Activated CD8-positive, alpha-beta T cell treated with anti-CD3 and anti-CD28 coated beads, Interleukin-2, amount 10 ng/mL, durations not matched to agents 7 days and 5 days (primary cell): ENCODE results near the gene DNAL4. TPM values are rescaled to one million over a fixed set of nuclear protein-coding genes. Genes with fewer than 3 reads are reported as not detected.

Experiments used
- ATAC-seq: fragments of 150-1000 bp; cut with Tn5 transposase; one replicate; pipeline ENCODE4 v1.10.0; 2021; ENCODE audit warnings: moderate library complexity
- CTCF ChIA-PET: fragments of 350-600 bp; sonication (Branson Sonifier 250); formaldehyde crosslinking; loops from one replicate; lab custom pipeline; 2021; ENCODE audit warnings: antibody characterized with exemption; lab: Charles Lee
- POLR2A ChIA-PET: fragments of 350-600 bp; sonication (Branson Sonifier 250); formaldehyde crosslinking; loops from one replicate; lab custom pipeline; 2021; ENCODE audit warnings: antibody characterized with exemption; lab: Charles Lee
- DNase-seq: peaks from one replicate; pipeline ENCODE4 v3.0.0-alpha.2; 2020
- H3K27ac Mint-ChIP-seq: one replicate; pipeline ENCODE4 v1.8.0; 2021; ENCODE audit warnings: mild to moderate bottlenecking, mixed read lengths
- H3K27me3 Mint-ChIP-seq: one replicate; pipeline ENCODE4 v1.8.0; 2021; ENCODE audit warnings: low read depth, mixed read lengths
- H3K36me3 Mint-ChIP-seq: one replicate; pipeline ENCODE4 v1.8.0; 2021; ENCODE audit warnings: low read depth, mixed read lengths
- H3K4me1 Mint-ChIP-seq: one replicate; pipeline ENCODE4 v1.8.0; 2021; ENCODE audit warnings: low read depth, mixed read lengths
- H3K4me3 Mint-ChIP-seq: one replicate; pipeline ENCODE4 v1.8.0; 2021; ENCODE audit warnings: mild to moderate bottlenecking, mixed read lengths
- H3K9me3 Mint-ChIP-seq: one replicate; pipeline ENCODE4 v1.8.0; 2022; ENCODE audit warnings: mixed read lengths; ENCODE audit not compliant: insufficient read depth
- total RNA-seq, 2 experiments: library from RNA; stranded (reverse); gene quantifications; one replicate each; pipeline ENCODE4 v1.2.3, GENCODE V29; 2021

The DNAL4 gene
- total RNA-seq, 2 experiments from 2014 or later, result 8.0 to 8.6 TPM

- no peak for ATAC-seq
- CTCF ChIA-PET, result interaction anchor here (1.5 to 5.4 kb wide), 4 partner anchors 12 to 30 kb away, joined by 3 to 57 read pairs (median 4); no protein-coding TSS in a partner anchor
- Mint-ChIP-seq H3K27ac (peak overlapping the region; percentile 85), H3K36me3 (peaks cover 80% of the 10 kb centered on the region), H3K27me3 (no peaks in the 10 kb centered on the region), H3K4me3 (no peak overlapping the region), H3K9me3 (no peaks in the 10 kb centered on the region), H3K4me1 (peaks cover 59% of the 10 kb centered on the region)
- POLR2A ChIA-PET, result interaction anchor here (1.0 to 16.4 kb wide), 7 partner anchors 7 to 38 kb away, joined by 3 to 307 read pairs (median 12); partner anchors contain the start of genes GTPBP1 and SUN2
- DNase-seq, result no peak
These were observed 58.3 kb downstream of the DNAL4 start for GRCh38 chr22:38735465-38736256.

GRCh38 chr22:38735126-38735464 lies 58.8 kb downstream of the DNAL4 start:
- no peak for DNase-seq
- no peak for ATAC-seq
- Mint-ChIP-seq H3K9me3 (no peaks in the 10 kb centered on the region), H3K36me3 (peaks cover 81% of the 10 kb centered on the region), H3K27me3 (no peaks in the 10 kb centered on the region), H3K4me3 (no peak overlapping the region), H3K27ac (peak overlapping the region; percentile 85), H3K4me1 (peaks cover 57% of the 10 kb centered on the region)
- POLR2A ChIA-PET, result interaction anchor here (1.0 to 16.4 kb wide), 7 partner anchors 8 to 37 kb away, joined by 3 to 307 read pairs (median 12); partner anchors contain the start of genes GTPBP1 and SUN2
- CTCF ChIA-PET, result interaction anchor here (0.6 to 5.4 kb wide), 7 partner anchors 12 to 459 kb away, joined by 3 to 57 read pairs (median 5); no protein-coding TSS in a partner anchor

GRCh38 chr22:38734421-38735100 lies 59.4 kb downstream of the DNAL4 start:
- ChIA-PET CTCF (interaction anchor here (0.6 to 5.4 kb wide), 14 partner anchors 8 to 458 kb away, joined by 3 to 57 read pairs (median 8); partner anchors contain the start of genes GTPBP1 and NPTXR), POLR2A (interaction anchor here (1.0 to 16.4 kb wide), 6 partner anchors 9 to 28 kb away, joined by 4 to 307 read pairs (median 18); partner anchors contain the start of genes GTPBP1 and SUN2)
- Mint-ChIP-seq H3K27ac (peak overlapping the region; percentile 85), H3K4me1 (peaks cover 52% of the 10 kb centered on the region), H3K27me3 (no peaks in the 10 kb centered on the region), H3K36me3 (peaks cover 79% of the 10 kb centered on the region), H3K9me3 (no peaks in the 10 kb centered on the region), H3K4me3 (no peak overlapping the region)
- no peak for DNase-seq
- ATAC-seq, result no peak

- Mint-ChIP-seq H3K4me1 (peaks cover 47% of the 10 kb centered on the region), H3K36me3 (peaks cover 77% of the 10 kb centered on the region), H3K9me3 (no peaks in the 10 kb centered on the region), H3K27me3 (no peaks in the 10 kb centered on the region), H3K27ac (peak overlapping the region; percentile 85), H3K4me3 (no peak overlapping the region)
- no peak for DNase-seq
- ATAC-seq, result no peak
- ChIA-PET POLR2A (interaction anchor here (0.9 to 16.4 kb wide), 7 partner anchors 9 to 35 kb away, joined by 3 to 307 read pairs (median 12); partner anchors contain the start of genes GTPBP1 and SUN2), CTCF (interaction anchor here (0.9 to 5.4 kb wide), 15 partner anchors 9 to 120 kb away, joined by 3 to 57 read pairs (median 5); partner anchors contain the start of genes GTPBP1 and NPTXR)
These were observed 60.1 kb downstream of the DNAL4 start for GRCh38 chr22:38733724-38734381.

- Mint-ChIP-seq H3K27ac (peak overlapping the region; percentile 85), H3K36me3 (peaks cover 77% of the 10 kb centered on the region), H3K27me3 (no peaks in the 10 kb centered on the region), H3K9me3 (no peaks in the 10 kb centered on the region), H3K4me1 (peaks cover 45% of the 10 kb centered on the region), H3K4me3 (peak overlapping the region; percentile 18)
- CTCF ChIA-PET, result interaction anchor here (0.6 to 5.4 kb wide), 13 partner anchors 9 to 120 kb away, joined by 3 to 57 read pairs (median 10); partner anchors contain the start of genes GTPBP1 and NPTXR
- POLR2A ChIA-PET, result interaction anchor here (0.9 to 16.4 kb wide), 8 partner anchors 9 to 37 kb away, joined by 3 to 307 read pairs (median 6); partner anchors contain the start of gene SUN2
- DNase-seq (peak; percentile 74), ATAC-seq (peak; percentile 59)
These were observed 60.6 kb downstream of the DNAL4 start for GRCh38 chr22:38733329-38733723.

- Mint-ChIP-seq H3K4me1 (peaks cover 35% of the 10 kb centered on the region), H3K27ac (peak overlapping the region; percentile 85), H3K4me3 (peak overlapping the region; percentile 34), H3K36me3 (peaks cover 73% of the 10 kb centered on the region), H3K27me3 (no peaks in the 10 kb centered on the region), H3K9me3 (no peaks in the 10 kb centered on the region)
- POLR2A ChIA-PET, result interaction anchor here (1.0 to 16.4 kb wide), 8 partner anchors 8 to 51 kb away, joined by 3 to 307 read pairs (median 6); partner anchors contain the start of genes SUN2 and TOMM22
- ATAC-seq (no peak), DNase-seq (no peak)
- CTCF ChIA-PET, result interaction anchor here (0.6 to 5.4 kb wide), 11 partner anchors 9 to 271 kb away, joined by 3 to 57 read pairs (median 10); partner anchors contain the start of genes GTPBP1 and NPTXR
These were observed 61.6 kb downstream of the DNAL4 start for GRCh38 chr22:38732251-38732815.

GRCh38 chr22:38731703-38732161 lies 62.2 kb downstream of the DNAL4 start:
- POLR2A ChIA-PET, result interaction anchor here (1.0 to 16.4 kb wide), 7 partner anchors 8 to 50 kb away, joined by 3 to 307 read pairs (median 5); partner anchors contain the start of genes SUN2 and TOMM22
- H3K27ac Mint-ChIP-seq, result peak overlapping the region; percentile 85
- H3K9me3 Mint-ChIP-seq, result no peaks in the 10 kb centered on the region
- no peak for ATAC-seq
- no peak for DNase-seq
- peak overlapping the region; percentile 34 for H3K4me3 Mint-ChIP-seq
- peaks cover 29% of the 10 kb centered on the region for H3K4me1 Mint-ChIP-seq
- CTCF ChIA-PET, result interaction anchor here (0.9 to 5.4 kb wide), 6 partner anchors 8 to 35 kb away, joined by 3 to 57 read pairs (median 14); no protein-coding TSS in a partner anchor
- H3K27me3 Mint-ChIP-seq, result no peaks in the 10 kb centered on the region
- H3K36me3 Mint-ChIP-seq, result peaks cover 73% of the 10 kb centered on the region

- Mint-ChIP-seq H3K27ac (peak overlapping the region; percentile 68), H3K4me3 (no peak overlapping the region), H3K9me3 (no peaks in the 10 kb centered on the region), H3K27me3 (no peaks in the 10 kb centered on the region), H3K4me1 (peaks cover 19% of the 10 kb centered on the region), H3K36me3 (peaks cover 69% of the 10 kb centered on the region)
- no peak for ATAC-seq
- DNase-seq, result no peak
- ChIA-PET CTCF (no interaction called here), POLR2A (interaction anchor here (1.1 to 16.4 kb wide), 4 partner anchors 6 to 23 kb away, joined by 5 to 307 read pairs (median 23); partner anchors contain the start of gene SUN2)
These were observed 63.5 kb downstream of the DNAL4 start for GRCh38 chr22:38730411-38730871.

- ChIA-PET CTCF (no interaction called here), POLR2A (interaction anchor here (1.8 to 16.4 kb wide), 3 partner anchors 6 to 22 kb away, joined by 6 to 307 read pairs (median 41); partner anchors contain the start of gene SUN2)
These were observed 64.0 kb downstream of the DNAL4 start for GRCh38 chr22:38729946-38730345.

More at GRCh38 chr22:38729946-38730345, 64.0 kb downstream of the DNAL4 start:
- Mint-ChIP-seq H3K36me3 (peaks cover 69% of the 10 kb centered on the region), H3K4me3 (no peak overlapping the region), H3K27me3 (no peaks in the 10 kb centered on the region), H3K27ac (peak overlapping the region; percentile 66), H3K4me1 (peaks cover 14% of the 10 kb centered on the region), H3K9me3 (no peaks in the 10 kb centered on the region)
- ATAC-seq, result no peak
- no peak for DNase-seq
